IPS-20b (cell line): ENCODE results near the gene LMBRD1.

Experiments used
- H3K27ac ChIP-seq: one replicate; pipeline ENCODE4 v1.5.1; 2013; ENCODE audit warnings: low read length
- H3K27me3 ChIP-seq: 2 replicates; pipeline ENCODE4 v1.6.1; 2013; ENCODE audit warnings: mild to moderate bottlenecking, low read length, inconsistent platforms; ENCODE audit not compliant: insufficient read depth
- H3K36me3 ChIP-seq: 2 replicates; pipeline ENCODE4 v1.6.1; 2013; ENCODE audit warnings: low read depth, mild to moderate bottlenecking, inconsistent platforms, low read length, moderate library complexity; ENCODE audit not compliant: insufficient read depth
- H3K4me1 ChIP-seq: 2 replicates; pipeline ENCODE4 v1.6.1; 2013; ENCODE audit warnings: mild to moderate bottlenecking, control low read depth, inconsistent platforms, low read length, moderate library complexity; ENCODE audit not compliant: insufficient read depth
- H3K4me3 ChIP-seq: 2 replicates; pipeline ENCODE4 v1.5.1; 2013; ENCODE audit warnings: mild to moderate bottlenecking, low read length, inconsistent platforms
- H3K9ac ChIP-seq: 2 replicates; pipeline ENCODE4 v1.6.1; 2013; ENCODE audit warnings: low read depth, mild to moderate bottlenecking, inconsistent platforms, low read length, moderate library complexity
- H3K9me3 ChIP-seq: 2 replicates; pipeline ENCODE4 v1.6.1; 2013; ENCODE audit warnings: mild to moderate bottlenecking, low read depth, low read length, inconsistent platforms; ENCODE audit not compliant: insufficient read depth

Gene LMBRD1

DNA sequence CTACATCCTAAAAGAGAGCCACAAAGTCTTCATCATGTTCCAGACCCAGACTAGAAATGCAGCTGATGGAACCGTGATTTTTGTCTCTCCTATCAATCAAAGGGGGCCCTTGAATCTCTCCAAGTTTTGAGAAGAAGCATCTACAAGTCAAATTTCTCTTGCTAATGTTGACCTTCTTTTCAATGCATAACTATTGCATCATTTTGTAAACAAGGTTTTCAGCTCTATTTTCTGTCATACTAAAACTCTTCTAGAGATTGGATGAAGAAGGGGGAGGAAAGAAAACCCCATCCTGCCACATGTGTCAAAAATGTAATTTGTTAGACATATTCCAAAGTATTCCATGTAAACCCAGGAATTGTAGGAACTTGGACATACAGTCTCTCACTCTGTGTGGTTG, 169.2 kb downstream of the LMBRD1 start:
- Histone ChIP-seq H3K27ac (no peak overlapping the region), H3K4me1 (peaks cover 10% of the 10 kb centered on the region; the same call in 1 of the 2 replicates), H3K9me3 (no peaks in the 10 kb centered on the region), H3K27me3 (no peaks in the 10 kb centered on the region), H3K9ac (no peak overlapping the region), H3K36me3 (no peaks in the 10 kb centered on the region), H3K4me3 (no peak overlapping the region)

DNA sequence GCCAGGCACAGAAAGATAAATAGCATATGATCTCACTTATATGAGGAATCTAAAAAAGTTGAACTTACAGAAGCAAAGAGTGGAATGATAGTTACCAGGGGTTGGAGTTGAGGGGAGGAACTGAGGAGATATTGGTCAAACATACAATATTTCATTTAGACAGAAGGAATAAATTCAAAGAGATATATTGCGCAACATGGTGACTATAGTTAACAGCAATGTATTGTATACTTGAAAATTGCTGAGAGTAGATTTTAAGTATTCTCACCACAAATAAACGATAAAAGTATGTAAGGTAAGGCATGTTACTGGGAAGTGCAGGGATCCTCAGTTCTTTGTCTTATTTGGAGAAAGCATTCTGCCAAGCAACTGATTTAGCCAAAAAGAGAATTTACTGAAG, 171.9 kb downstream of the LMBRD1 start:
- H3K27ac ChIP-seq: no peak overlapping the region
- no peaks in the 10 kb centered on the region for H3K27me3 ChIP-seq
- no peaks in the 10 kb centered on the region for H3K9me3 ChIP-seq
- H3K36me3 ChIP-seq: no peaks in the 10 kb centered on the region
- peaks cover 9% of the 10 kb centered on the region; the same call in 1 of the 2 replicates for H3K4me1 ChIP-seq
- H3K4me3 ChIP-seq: no peak overlapping the region
- H3K9ac ChIP-seq: no peak overlapping the region
